PC-9 (cell line): ENCODE results near the gene PCNX1. TPM values are rescaled to one million over a fixed set of nuclear protein-coding genes. Genes with fewer than 3 reads are reported as not detected.

ENCODE experiments used
- BruUV-seq: library from RNA; stranded (reverse); fragments of 400-500 nt; replicated peaks from 2 replicates; lab custom pipeline; 2021; lab: Mats Ljungman, UMichigan
- CTCF ChIA-PET: fragments of 300-600 bp; sonication (Branson Sonifier 250); formaldehyde crosslinking; loops from one replicate; lab custom pipeline; 2022; ENCODE audit warnings: antibody characterized with exemption; lab: Charles Lee
- POLR2A ChIA-PET: fragments of 300-600 bp; sonication (Branson Sonifier 250); formaldehyde crosslinking; loops from one replicate; lab custom pipeline; 2022; ENCODE audit warnings: antibody characterized with exemption; ENCODE audit not compliant: unreplicated experiment; lab: Charles Lee
- DNase-seq, 2 experiments: peaks; one replicate each; pipeline versions ENCODE4 v3.0.0 to v3.0.0-alpha.2; 2015 to 2022; ENCODE audit warnings: mixed read lengths in 1 of 2
- H2AFZ ChIP-seq: fragments of 200-600 bp; sonication (generic); 2 replicates; pipeline ENCODE4 v1.8.1; 2017; ENCODE audit warnings: antibody characterized with exemption
- H3F3A ChIP-seq: fragments of 200-600 bp; sonication (generic); 2 replicates; pipeline ENCODE4 v1.8.1; 2017; ENCODE audit warnings: antibody characterized with exemption, mild to moderate bottlenecking, low read depth; ENCODE audit not compliant: insufficient read depth
- H3K27ac ChIP-seq: fragments of 200-600 bp; sonication (generic); 2 replicates; pipeline ENCODE4 v1.6.1; 2016; ENCODE audit warnings: mixed run types
- H3K27me3 ChIP-seq: fragments of 200-600 bp; sonication (generic); 2 replicates; pipeline ENCODE4 v1.6.1; 2016; ENCODE audit warnings: low read depth, mixed run types; ENCODE audit not compliant: insufficient read depth
- H3K36me3 ChIP-seq: fragments of 200-600 bp; sonication (generic); 2 replicates; pipeline ENCODE4 v1.6.1; 2016; ENCODE audit warnings: low read depth, mixed run types
- H3K4me1 ChIP-seq: fragments of 200-600 bp; sonication (generic); replicated peaks from 2 replicates; pipeline ENCODE4 v1.6.1; 2016; ENCODE audit warnings: mixed run types; ENCODE audit not compliant: insufficient read depth
- H3K4me2 ChIP-seq: fragments of 200-600 bp; sonication (generic); 2 replicates; pipeline ENCODE4 v1.6.1; 2017; ENCODE audit warnings: mixed run types
- H3K4me3 ChIP-seq: fragments of 200-600 bp; sonication (generic); 2 replicates; pipeline ENCODE4 v1.6.1; 2016; ENCODE audit warnings: mixed run types
- H3K79me2 ChIP-seq: fragments of 200-600 bp; sonication (generic); 2 replicates; pipeline ENCODE4 v1.6.1; 2017; ENCODE audit warnings: low read depth, mixed run types
- H3K9me2 ChIP-seq: fragments of 200-600 bp; sonication (generic); 2 replicates; pipeline ENCODE4 v1.8.1; 2017; ENCODE audit warnings: mild to moderate bottlenecking; ENCODE audit not compliant: insufficient read depth
- H3K9me3 ChIP-seq: fragments of 200-600 bp; sonication (generic); 2 replicates; pipeline ENCODE4 v1.8.1; 2016; ENCODE audit warnings: low read depth; ENCODE audit not compliant: insufficient read depth
- H4K20me1 ChIP-seq: fragments of 200-600 bp; sonication (generic); 2 replicates; pipeline ENCODE4 v1.8.1; 2017; ENCODE audit not compliant: insufficient read depth
- CTCF ChIP-seq: fragments of 200-600 bp; sonication (generic); conservative IDR thresholded peaks from 2 replicates; pipeline ENCODE4 v1.6.1; 2017; ENCODE audit warnings: mixed run types, antibody characterized with exemption, mild to moderate bottlenecking, moderate library complexity
- EZH2 ChIP-seq: fragments of 200-600 bp; sonication (generic); IDR thresholded peaks from 2 replicates; pipeline ENCODE4 v1.8.0; 2017; ENCODE audit warnings: antibody characterized with exemption, low read depth
- intact Hi-C: fragments of 100-400 bp; cut with micrococcal nuclease; formaldehyde crosslinking; loops from one replicate; pipeline ENCODE4 v1.10.0; 2022; ENCODE audit not compliant: unreplicated experiment
- total RNA-seq: library from RNA; stranded (reverse); gene quantifications from 2 replicates; pipeline ENCODE4 v1.2.3, GENCODE V29; 2021

The PCNX1 gene
- total RNA-seq, 1 experiment from 2014 or later: 37.6 TPM

- DNase-seq: no peak
- no peak for TF ChIP-seq CTCF
- POLR2A ChIA-PET: no interaction called here
These were observed 49.3 kb downstream of the PCNX1 start for GRCh38 chr14:70956511-70956910.

GRCh38 chr14:70957710-70958109 lies 50.5 kb downstream of the PCNX1 start:
- Histone ChIP-seq H3K4me2 (no peak overlapping the region), H3K79me2 (no peaks in the 10 kb centered on the region; the same call in 1 of the 2 replicates), H3K4me1 (no peaks in the 10 kb centered on the region), H2AFZ (no peak overlapping the region), H3K27me3 (no peaks in the 10 kb centered on the region), H3K4me3 (no peak overlapping the region), H4K20me1 (no peaks in the 10 kb centered on the region), H3K9me3 (no peaks in the 10 kb centered on the region), H3K27ac (no peak overlapping the region), H3K9me2 (no peaks in the 10 kb centered on the region), H3K36me3 (0 out of 2 replicates have a peak, but pooled peaks cover 3% of the 10 kb centered on the region), H3F3A (no peaks in the 10 kb centered on the region; the same call in 1 of the 2 replicates)
- intact Hi-C loops: loop anchor here (5.0 kb wide), 2 partner anchors 135 to 1140 kb away; no protein-coding TSS in a partner anchor
- BruUV-seq: no TSS peak
- no peak for DNase-seq
- no peak for TF ChIP-seq CTCF
- TF ChIP-seq EZH2: no peak
- POLR2A ChIA-PET: no interaction called here
- CTCF ChIA-PET: no interaction called here

More at GRCh38 chr14:70956511-70956910, 49.3 kb downstream of the PCNX1 start:
- no peak overlapping the region for H3K4me2 ChIP-seq
- no peaks in the 10 kb centered on the region for H3K27me3 ChIP-seq
- H3K79me2 ChIP-seq: no peaks in the 10 kb centered on the region; the same call in 1 of the 2 replicates
- no peaks in the 10 kb centered on the region for H3K9me3 ChIP-seq
- no TSS peak for BruUV-seq
- CTCF ChIA-PET: no interaction called here
- H3K4me1 ChIP-seq: no peaks in the 10 kb centered on the region
- H4K20me1 ChIP-seq: no peaks in the 10 kb centered on the region
- intact Hi-C loops: loop anchor here (5.0 kb wide), 2 partner anchors 134 to 1139 kb away; no protein-coding TSS in a partner anchor
- no peaks in the 10 kb centered on the region for H3K36me3 ChIP-seq
- peaks cover 3% of the 10 kb centered on the region; the same call in 1 of the 2 replicates for H3F3A ChIP-seq
- H3K27ac ChIP-seq: no peak overlapping the region
- no peaks in the 10 kb centered on the region for H3K9me2 ChIP-seq
- H3K4me3 ChIP-seq: no peak overlapping the region
- no peak overlapping the region for H2AFZ ChIP-seq

- Histone ChIP-seq H3K79me2 (no peaks in the 10 kb centered on the region; the same call in 1 of the 2 replicates), H3K4me2 (no peak overlapping the region), H3F3A (no peaks in the 10 kb centered on the region; the same call in 1 of the 2 replicates), H3K36me3 (0 out of 2 replicates have a peak, but pooled peaks cover 4% of the 10 kb centered on the region), H3K27ac (no peak overlapping the region), H3K27me3 (no peaks in the 10 kb centered on the region), H3K4me3 (no peak overlapping the region), H4K20me1 (no peaks in the 10 kb centered on the region), H3K9me3 (no peaks in the 10 kb centered on the region), H3K9me2 (no peaks in the 10 kb centered on the region), H2AFZ (no peak overlapping the region), H3K4me1 (no peaks in the 10 kb centered on the region)
- intact Hi-C loops: no loop called here
- TF ChIP-seq EZH2: no peak
- no peak for TF ChIP-seq CTCF
- CTCF ChIA-PET: no interaction called here
- DNase-seq: no peak
- BruUV-seq: no TSS peak
- POLR2A ChIA-PET: no interaction called here
These were observed 55.7 kb downstream of the PCNX1 start for GRCh38 chr14:70962935-70963334.
